ENCODE measurements around the gene ADGRG7.

The ADGRG7 gene

GRCh38 chr3:100634493-100635272 lies 25.3 kb downstream of the ADGRG7 start:
- Histone ChIP-seq H3K9ac (ENCODE audit: insufficient read length, low read depth) (no peak overlapping the region), H3K4me3 (ENCODE audit: insufficient read length, low read depth) (no peak overlapping the region), H3K4me1 (ENCODE audit: insufficient read depth, insufficient read length) (no peaks in the 10 kb centered on the region), H3K27me3 (ENCODE audit: insufficient read depth, insufficient read length) (no peaks in the 10 kb centered on the region), H3K9me3 (ENCODE audit: insufficient read depth, low read length) (peaks cover 11% of the 10 kb centered on the region; the same call in 1 of the 2 replicates), H3K36me3 (ENCODE audit: insufficient read depth, insufficient read length, low read length) (no peaks in the 10 kb centered on the region)
- no peak for TF ChIP-seq YY1 (IDR thresholded peaks at IDR 0.05; ENCODE audit: insufficient read depth, insufficient read length)
- TF ChIP-seq ZNF274 (IDR thresholded peaks at IDR 0.05; ENCODE audit: low read depth, low read length) = no peak
- no peak for TF ChIP-seq SUZ12 (IDR thresholded peaks at IDR 0.05; ENCODE audit: extremely low read depth, insufficient read depth, insufficient read length)
- DNase-seq (ENCODE audit: low read depth, low spot score) = no peak

DNA sequence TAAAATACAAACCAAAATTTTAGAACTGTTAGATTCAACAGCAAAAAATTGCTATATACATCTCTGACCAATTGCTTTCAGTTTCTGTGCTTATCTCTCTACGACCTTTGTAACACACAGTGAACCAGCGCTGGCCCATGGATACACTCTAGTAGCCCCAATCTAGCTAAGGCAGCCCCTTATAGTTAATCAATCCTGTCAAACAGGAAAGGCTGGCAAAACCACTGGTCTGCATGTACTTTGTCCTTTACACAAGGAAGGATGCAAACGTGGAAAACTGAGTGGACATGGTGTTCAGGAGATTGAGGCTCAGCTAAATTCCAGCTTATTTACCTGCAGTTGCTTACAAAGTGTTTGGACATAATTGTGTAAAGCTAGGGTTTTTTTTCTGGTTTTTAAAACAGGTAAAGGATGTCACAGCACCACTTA lies 25.9 kb downstream of the ADGRG7 start:
- no peak overlapping the region for H3K4me3 ChIP-seq (ENCODE audit: insufficient read length, low read depth)
- no peaks in the 10 kb centered on the region for H3K36me3 ChIP-seq (ENCODE audit: insufficient read depth, insufficient read length, low read length)
- H3K9me3 ChIP-seq (ENCODE audit: insufficient read depth, low read length) = peaks cover 11% of the 10 kb centered on the region; the same call in 1 of the 2 replicates
- H3K9ac ChIP-seq (ENCODE audit: insufficient read length, low read depth) = no peak overlapping the region
- no peaks in the 10 kb centered on the region for H3K4me1 ChIP-seq (ENCODE audit: insufficient read depth, insufficient read length)
- H3K27me3 ChIP-seq (ENCODE audit: insufficient read depth, insufficient read length) = no peaks in the 10 kb centered on the region
- TF ChIP-seq ZNF274 (IDR thresholded peaks at IDR 0.05; ENCODE audit: low read depth, low read length) (no peak), SUZ12 (IDR thresholded peaks at IDR 0.05; ENCODE audit: extremely low read depth, insufficient read depth, insufficient read length) (no peak), YY1 (IDR thresholded peaks at IDR 0.05; ENCODE audit: insufficient read depth, insufficient read length) (no peak)
- DNase-seq (ENCODE audit: low read depth, low spot score) = no peak

DNA sequence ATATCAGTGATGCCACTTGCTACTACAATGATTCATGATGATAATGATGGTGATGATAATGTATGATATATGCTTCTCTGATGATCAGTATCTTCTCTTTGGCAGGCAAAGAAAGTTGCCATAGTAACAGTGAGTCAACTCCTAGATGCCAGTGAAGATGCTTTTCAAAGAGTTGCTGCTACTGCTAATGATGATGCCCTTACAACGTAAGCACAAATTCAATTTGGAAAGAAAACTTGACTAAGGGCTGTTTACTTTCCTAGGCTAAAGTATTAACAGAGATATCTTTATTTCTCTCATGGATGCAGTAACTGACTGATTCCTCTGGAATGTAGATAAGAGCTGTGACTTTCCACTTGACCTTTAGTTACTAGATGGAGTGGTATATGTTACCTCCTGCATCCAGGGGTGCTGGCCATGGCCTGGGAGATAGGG lies 27.8 kb downstream of the ADGRG7 start:
- DNase-seq (ENCODE audit: low read depth, low spot score) = no peak
- Histone ChIP-seq H3K36me3 (ENCODE audit: insufficient read depth, insufficient read length, low read length) (no peaks in the 10 kb centered on the region), H3K9ac (ENCODE audit: insufficient read length, low read depth) (no peak overlapping the region), H3K4me1 (ENCODE audit: insufficient read depth, insufficient read length) (no peaks in the 10 kb centered on the region), H3K4me3 (ENCODE audit: insufficient read length, low read depth) (no peak overlapping the region), H3K27me3 (ENCODE audit: insufficient read depth, insufficient read length) (no peaks in the 10 kb centered on the region), H3K9me3 (ENCODE audit: insufficient read depth, low read length) (peaks cover 11% of the 10 kb centered on the region; the same call in 1 of the 2 replicates)
- TF ChIP-seq SUZ12 (IDR thresholded peaks at IDR 0.05; ENCODE audit: extremely low read depth, insufficient read depth, insufficient read length) = no peak
- TF ChIP-seq YY1 (IDR thresholded peaks at IDR 0.05; ENCODE audit: insufficient read depth, insufficient read length) = no peak
- TF ChIP-seq ZNF274 (IDR thresholded peaks at IDR 0.05; ENCODE audit: low read depth, low read length) = no peak

- H3K4me1 ChIP-seq (ENCODE audit: insufficient read depth, insufficient read length) = no peaks in the 10 kb centered on the region
- no peak overlapping the region for H3K9ac ChIP-seq (ENCODE audit: insufficient read length, low read depth)
- H3K27me3 ChIP-seq (ENCODE audit: insufficient read depth, insufficient read length) = no peaks in the 10 kb centered on the region
- no peaks in the 10 kb centered on the region for H3K36me3 ChIP-seq (ENCODE audit: insufficient read depth, insufficient read length, low read length)
- H3K4me3 ChIP-seq (ENCODE audit: insufficient read length, low read depth) = no peak overlapping the region
- no peak for TF ChIP-seq SUZ12 (IDR thresholded peaks at IDR 0.05; ENCODE audit: extremely low read depth, insufficient read depth, insufficient read length)
- no peak for TF ChIP-seq YY1 (IDR thresholded peaks at IDR 0.05; ENCODE audit: insufficient read depth, insufficient read length)
- TF ChIP-seq ZNF274 (IDR thresholded peaks at IDR 0.05; ENCODE audit: low read depth, low read length) = no peak
- H3K9me3 ChIP-seq (ENCODE audit: insufficient read depth, low read length) = peaks cover 11% of the 10 kb centered on the region; the same call in 1 of the 2 replicates
- DNase-seq (ENCODE audit: low read depth, low spot score) = no peak
Observed at GRCh38 chr3:100640633-100641032, 31.2 kb downstream of the ADGRG7 start.

- TF ChIP-seq ZNF274 (IDR thresholded peaks at IDR 0.05; ENCODE audit: low read depth, low read length) (no peak), SUZ12 (IDR thresholded peaks at IDR 0.05; ENCODE audit: extremely low read depth, insufficient read depth, insufficient read length) (no peak), YY1 (IDR thresholded peaks at IDR 0.05; ENCODE audit: insufficient read depth, insufficient read length) (no peak)
- Histone ChIP-seq H3K4me3 (ENCODE audit: insufficient read length, low read depth) (no peak overlapping the region), H3K36me3 (ENCODE audit: insufficient read depth, insufficient read length, low read length) (no peaks in the 10 kb centered on the region), H3K27me3 (ENCODE audit: insufficient read depth, insufficient read length) (no peaks in the 10 kb centered on the region), H3K9ac (ENCODE audit: insufficient read length, low read depth) (no peak overlapping the region), H3K9me3 (ENCODE audit: insufficient read depth, low read length) (peaks cover 11% of the 10 kb centered on the region; the same call in 1 of the 2 replicates), H3K4me1 (ENCODE audit: insufficient read depth, insufficient read length) (no peaks in the 10 kb centered on the region)
- DNase-seq (ENCODE audit: low read depth, low spot score) = no peak
Observed at GRCh38 chr3:100641471-100642032, 32.2 kb downstream of the ADGRG7 start.

DNA sequence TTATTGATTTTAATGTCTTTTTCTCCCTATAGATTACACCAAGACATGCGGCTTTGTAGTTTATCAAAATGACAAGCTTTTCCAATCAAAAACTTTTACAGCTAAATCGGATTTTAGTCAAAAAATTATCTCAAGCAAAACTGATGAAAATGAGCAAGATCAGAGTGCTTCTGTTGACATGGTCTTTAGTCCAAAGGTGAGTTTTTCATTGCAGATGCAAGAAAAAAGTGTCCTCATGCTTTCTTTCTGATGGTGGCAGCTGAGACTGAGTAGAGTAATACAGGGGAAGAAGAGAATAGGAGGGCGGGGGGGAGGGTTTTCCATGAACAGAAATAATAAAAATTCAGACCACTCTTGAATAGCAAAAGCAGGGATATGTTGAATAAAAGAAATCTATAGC lies 36.5 kb downstream of the ADGRG7 start:
- no peaks in the 10 kb centered on the region for H3K9me3 ChIP-seq (ENCODE audit: insufficient read depth, low read length)
- no peak overlapping the region for H3K4me3 ChIP-seq (ENCODE audit: insufficient read length, low read depth)
- no peaks in the 10 kb centered on the region for H3K27me3 ChIP-seq (ENCODE audit: insufficient read depth, insufficient read length)
- no peaks in the 10 kb centered on the region for H3K36me3 ChIP-seq (ENCODE audit: insufficient read depth, insufficient read length, low read length)
- H3K4me1 ChIP-seq (ENCODE audit: insufficient read depth, insufficient read length) = no peaks in the 10 kb centered on the region
- TF ChIP-seq ZNF274 (IDR thresholded peaks at IDR 0.05; ENCODE audit: low read depth, low read length) (no peak), SUZ12 (IDR thresholded peaks at IDR 0.05; ENCODE audit: extremely low read depth, insufficient read depth, insufficient read length) (no peak), YY1 (IDR thresholded peaks at IDR 0.05; ENCODE audit: insufficient read depth, insufficient read length) (no peak)
- DNase-seq (ENCODE audit: low read depth, low spot score) = no peak
- H3K9ac ChIP-seq (ENCODE audit: insufficient read length, low read depth) = no peak overlapping the region

DNA sequence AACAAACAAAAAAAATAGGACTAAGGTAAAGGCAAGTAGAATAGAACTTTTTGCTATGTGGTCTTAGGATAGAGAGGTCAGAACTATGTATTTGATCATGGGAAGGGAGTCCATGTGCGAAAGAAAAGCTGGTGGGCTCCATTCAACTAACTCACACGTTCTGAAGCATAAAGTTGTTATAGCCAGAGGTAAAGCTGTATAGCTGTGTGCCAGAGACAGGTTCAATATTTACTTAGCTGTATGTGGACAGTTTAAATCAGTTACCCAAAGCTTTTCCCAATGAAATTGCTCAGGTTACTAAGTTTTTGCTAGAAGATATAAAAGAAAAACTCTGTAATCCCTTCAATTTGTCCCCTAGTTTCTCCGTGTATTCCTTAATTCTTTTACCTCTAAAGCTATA lies 37.8 kb downstream of the ADGRG7 start:
- Histone ChIP-seq H3K36me3 (ENCODE audit: insufficient read depth, insufficient read length, low read length) (no peaks in the 10 kb centered on the region), H3K27me3 (ENCODE audit: insufficient read depth, insufficient read length) (no peaks in the 10 kb centered on the region), H3K4me3 (ENCODE audit: insufficient read length, low read depth) (no peak overlapping the region), H3K4me1 (ENCODE audit: insufficient read depth, insufficient read length) (no peaks in the 10 kb centered on the region), H3K9ac (ENCODE audit: insufficient read length, low read depth) (no peak overlapping the region), H3K9me3 (ENCODE audit: insufficient read depth, low read length) (no peaks in the 10 kb centered on the region)
- TF ChIP-seq SUZ12 (IDR thresholded peaks at IDR 0.05; ENCODE audit: extremely low read depth, insufficient read depth, insufficient read length) (no peak), YY1 (IDR thresholded peaks at IDR 0.05; ENCODE audit: insufficient read depth, insufficient read length) (no peak), ZNF274 (IDR thresholded peaks at IDR 0.05; ENCODE audit: low read depth, low read length) (no peak)
- DNase-seq (ENCODE audit: low read depth, low spot score) = no peak

Data from NT2/D1 (cell line).